SK-N-SH treated with all-trans-retinoic acid at 6 μM for 48 hours (cell line): ENCODE results near the gene UGT1A6.

Source experiments
- ARNTL ChIP-seq: fragments of 450-650 bp; formaldehyde crosslinking; IDR thresholded peaks from 2 replicates; pipeline ENCODE4 v1.5.0; 2020; ENCODE audit warnings: low read depth, mild to moderate bottlenecking, moderate library complexity, borderline replicate concordance
- BACH2 ChIP-seq: fragments of 250-450 bp; sonication (Bioruptor Pico); IDR thresholded peaks from 2 replicates; pipeline ENCODE4 v1.9.0; 2021; ENCODE audit warnings: mild to moderate bottlenecking, borderline replicate concordance
- ZNF565 ChIP-seq: fragments of 450-650 bp; formaldehyde crosslinking; conservative IDR thresholded peaks from 2 replicates; pipeline ENCODE4 v1.5.0; 2020; ENCODE audit warnings: low read depth, mild to moderate bottlenecking, moderate library complexity
- TF ChIP-seq, protein P1 (sequence below): fragments of 250-450 bp; sonication (Bioruptor Pico); IDR thresholded peaks from 2 replicates; pipeline ENCODE4 v1.8.0; 2020; ENCODE audit warnings: mild to moderate bottlenecking, moderate library complexity, borderline replicate concordance

- TF ChIP-seq, protein P1, sequence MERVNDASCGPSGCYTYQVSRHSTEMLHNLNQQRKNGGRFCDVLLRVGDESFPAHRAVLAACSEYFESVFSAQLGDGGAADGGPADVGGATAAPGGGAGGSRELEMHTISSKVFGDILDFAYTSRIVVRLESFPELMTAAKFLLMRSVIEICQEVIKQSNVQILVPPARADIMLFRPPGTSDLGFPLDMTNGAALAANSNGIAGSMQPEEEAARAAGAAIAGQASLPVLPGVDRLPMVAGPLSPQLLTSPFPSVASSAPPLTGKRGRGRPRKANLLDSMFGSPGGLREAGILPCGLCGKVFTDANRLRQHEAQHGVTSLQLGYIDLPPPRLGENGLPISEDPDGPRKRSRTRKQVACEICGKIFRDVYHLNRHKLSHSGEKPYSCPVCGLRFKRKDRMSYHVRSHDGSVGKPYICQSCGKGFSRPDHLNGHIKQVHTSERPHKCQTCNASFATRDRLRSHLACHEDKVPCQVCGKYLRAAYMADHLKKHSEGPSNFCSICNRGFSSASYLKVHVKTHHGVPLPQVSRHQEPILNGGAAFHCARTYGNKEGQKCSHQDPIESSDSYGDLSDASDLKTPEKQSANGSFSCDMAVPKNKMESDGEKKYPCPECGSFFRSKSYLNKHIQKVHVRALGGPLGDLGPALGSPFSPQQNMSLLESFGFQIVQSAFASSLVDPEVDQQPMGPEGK (CRISPR knock-in tag) = no peak
- no peak for TF ChIP-seq ARNTL (CRISPR knock-in tag)
- no peak for TF ChIP-seq BACH2 (CRISPR knock-in tag)
- no peak for TF ChIP-seq ZNF565 (CRISPR knock-in tag)
Measured at GRCh38 chr2:233769260-233769659, 76.6 kb downstream of the UGT1A6 start.
